Measurements from ENCODE around the gene MAT2B.

The MAT2B gene

DNA sequence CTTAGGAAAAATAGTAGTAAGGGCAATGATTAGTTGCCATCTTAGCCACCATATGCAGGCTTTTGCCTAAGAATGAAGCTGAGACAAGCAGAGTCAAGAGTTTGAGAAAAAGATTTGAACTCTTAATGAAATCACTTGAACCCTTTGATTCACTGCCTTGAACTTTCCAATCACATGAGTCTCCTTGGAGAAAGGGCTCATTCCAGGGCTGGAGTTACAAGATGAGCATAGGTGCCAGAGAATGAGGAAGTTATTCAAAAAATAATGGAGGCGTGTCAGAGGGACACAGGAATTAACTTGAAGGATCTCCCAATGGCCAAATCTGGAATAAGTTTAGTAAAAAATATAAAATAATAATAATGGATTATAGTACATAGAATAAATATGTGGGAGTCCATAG lies 35.3 kb downstream of the MAT2B start:
- TF ChIP-seq TAF1 (IDR thresholded peaks at IDR 0.05; ENCODE audit: borderline replicate concordance, insufficient read depth, low read length) (no peak), POLR2AphosphoS5 (IDR thresholded peaks at IDR 0.05; ENCODE audit: low read depth, low read length) (no peak), FOXP2 (optimal IDR thresholded peaks at IDR 0.05; ENCODE audit: borderline replicate concordance, extremely low read depth, extremely low read length, insufficient read depth) (no peak), SIN3A (IDR thresholded peaks at IDR 0.05; ENCODE audit: borderline replicate concordance, insufficient read depth, low read length) (no peak)
- TF ChIP-seq, protein P1, sequence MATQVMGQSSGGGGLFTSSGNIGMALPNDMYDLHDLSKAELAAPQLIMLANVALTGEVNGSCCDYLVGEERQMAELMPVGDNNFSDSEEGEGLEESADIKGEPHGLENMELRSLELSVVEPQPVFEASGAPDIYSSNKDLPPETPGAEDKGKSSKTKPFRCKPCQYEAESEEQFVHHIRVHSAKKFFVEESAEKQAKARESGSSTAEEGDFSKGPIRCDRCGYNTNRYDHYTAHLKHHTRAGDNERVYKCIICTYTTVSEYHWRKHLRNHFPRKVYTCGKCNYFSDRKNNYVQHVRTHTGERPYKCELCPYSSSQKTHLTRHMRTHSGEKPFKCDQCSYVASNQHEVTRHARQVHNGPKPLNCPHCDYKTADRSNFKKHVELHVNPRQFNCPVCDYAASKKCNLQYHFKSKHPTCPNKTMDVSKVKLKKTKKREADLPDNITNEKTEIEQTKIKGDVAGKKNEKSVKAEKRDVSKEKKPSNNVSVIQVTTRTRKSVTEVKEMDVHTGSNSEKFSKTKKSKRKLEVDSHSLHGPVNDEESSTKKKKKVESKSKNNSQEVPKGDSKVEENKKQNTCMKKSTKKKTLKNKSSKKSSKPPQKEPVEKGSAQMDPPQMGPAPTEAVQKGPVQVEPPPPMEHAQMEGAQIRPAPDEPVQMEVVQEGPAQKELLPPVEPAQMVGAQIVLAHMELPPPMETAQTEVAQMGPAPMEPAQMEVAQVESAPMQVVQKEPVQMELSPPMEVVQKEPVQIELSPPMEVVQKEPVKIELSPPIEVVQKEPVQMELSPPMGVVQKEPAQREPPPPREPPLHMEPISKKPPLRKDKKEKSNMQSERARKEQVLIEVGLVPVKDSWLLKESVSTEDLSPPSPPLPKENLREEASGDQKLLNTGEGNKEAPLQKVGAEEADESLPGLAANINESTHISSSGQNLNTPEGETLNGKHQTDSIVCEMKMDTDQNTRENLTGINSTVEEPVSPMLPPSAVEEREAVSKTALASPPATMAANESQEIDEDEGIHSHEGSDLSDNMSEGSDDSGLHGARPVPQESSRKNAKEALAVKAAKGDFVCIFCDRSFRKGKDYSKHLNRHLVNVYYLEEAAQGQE (IDR thresholded peaks at IDR 0.05; ENCODE audit: insufficient read depth in 1 of 2, low read depth in 2 of 2, low read length in 2 of 2) = no peak

DNA sequence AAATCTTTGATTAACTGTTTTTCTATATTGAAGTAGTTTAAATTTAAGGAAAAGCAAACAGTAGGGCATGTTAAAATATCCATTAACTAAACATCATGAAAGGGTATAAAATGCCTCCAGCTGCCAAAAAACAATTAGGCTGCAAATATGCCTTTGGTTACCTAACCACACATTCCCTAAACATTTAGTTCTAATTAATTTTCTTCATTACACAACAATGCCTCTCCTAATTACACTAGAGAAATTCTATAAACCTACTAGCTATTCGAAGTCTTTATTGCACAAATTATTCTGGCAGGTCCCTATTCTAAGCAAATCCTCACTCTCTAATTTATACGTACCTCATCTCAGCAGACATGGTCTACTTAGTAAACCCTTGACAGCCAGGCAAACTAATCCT lies 37.4 kb downstream of the MAT2B start:
- TF ChIP-seq POLR2AphosphoS5 (IDR thresholded peaks at IDR 0.05; ENCODE audit: low read depth, low read length) = no peak
- TF ChIP-seq SIN3A (IDR thresholded peaks at IDR 0.05; ENCODE audit: borderline replicate concordance, insufficient read depth, low read length) = no peak
- TF ChIP-seq FOXP2 (optimal IDR thresholded peaks at IDR 0.05; ENCODE audit: borderline replicate concordance, extremely low read depth, extremely low read length, insufficient read depth) = no peak
- TF ChIP-seq, protein P1 (IDR thresholded peaks at IDR 0.05; ENCODE audit: insufficient read depth in 1 of 2, low read depth in 2 of 2, low read length in 2 of 2) = no peak
- TF ChIP-seq TAF1 (IDR thresholded peaks at IDR 0.05; ENCODE audit: borderline replicate concordance, insufficient read depth, low read length) = no peak

DNA sequence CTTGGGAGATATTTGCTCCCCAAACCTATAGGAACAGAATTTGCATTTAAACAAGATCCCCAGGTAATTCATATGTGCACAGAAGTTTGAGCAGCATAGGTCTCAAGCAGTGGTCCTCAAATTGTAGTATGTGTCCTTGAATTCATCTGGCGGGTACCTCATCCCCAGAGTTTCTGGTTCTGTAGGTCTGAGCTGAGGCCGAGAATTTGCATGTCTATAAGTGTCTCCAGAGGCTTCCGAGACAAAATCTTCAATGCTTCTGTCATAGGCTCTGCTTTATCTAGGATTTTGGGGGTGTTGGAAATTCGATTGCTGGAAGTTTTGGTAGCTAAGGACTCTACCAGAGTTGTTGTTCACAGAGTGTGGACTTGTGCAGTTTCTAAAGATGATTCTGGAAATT lies 38.6 kb downstream of the MAT2B start:
- no peak for TF ChIP-seq POLR2AphosphoS5 (IDR thresholded peaks at IDR 0.05; ENCODE audit: low read depth, low read length)
- TF ChIP-seq, protein P1 (IDR thresholded peaks at IDR 0.05; ENCODE audit: insufficient read depth in 1 of 2, low read depth in 2 of 2, low read length in 2 of 2) = no peak
- no peak for TF ChIP-seq TAF1 (IDR thresholded peaks at IDR 0.05; ENCODE audit: borderline replicate concordance, insufficient read depth, low read length)
- no peak for TF ChIP-seq FOXP2 (optimal IDR thresholded peaks at IDR 0.05; ENCODE audit: borderline replicate concordance, extremely low read depth, extremely low read length, insufficient read depth)
- TF ChIP-seq SIN3A (IDR thresholded peaks at IDR 0.05; ENCODE audit: borderline replicate concordance, insufficient read depth, low read length) = no peak

GRCh38 chr5:163544836-163545235 lies 39.4 kb downstream of the MAT2B start:
- TF ChIP-seq, protein P1 (IDR thresholded peaks at IDR 0.05; ENCODE audit: insufficient read depth in 1 of 2, low read depth in 2 of 2, low read length in 2 of 2) = no peak
- TF ChIP-seq TAF1 (IDR thresholded peaks at IDR 0.05; ENCODE audit: borderline replicate concordance, insufficient read depth, low read length) = no peak

- TF ChIP-seq POLR2AphosphoS5 (IDR thresholded peaks at IDR 0.05; ENCODE audit: low read depth, low read length) (no peak), FOXP2 (optimal IDR thresholded peaks at IDR 0.05; ENCODE audit: borderline replicate concordance, extremely low read depth, extremely low read length, insufficient read depth) (no peak)
Observed at GRCh38 chr5:163548649-163549048, 43.2 kb downstream of the MAT2B start.

All from PFSK-1 (cell line).